Neural cell (in vitro differentiated cells): ENCODE data around the gene FAM89A. TPM values are rescaled to one million over a fixed set of nuclear protein-coding genes. Genes with fewer than 3 reads are reported as not detected.

Experiments used
- H2AFZ ChIP-seq: fragments of 200-600, 300-800 bp; sonication (generic), shearing (Covaris generic); 2 replicates; pipeline ENCODE4 v1.6.0; 2014; ENCODE audit warnings: low read depth, mild to moderate bottlenecking, antibody characterized with exemption, low read length, moderate library complexity
- H3F3A ChIP-seq: fragments of 200-600 bp; shearing (Covaris generic); 2 replicates; pipeline ENCODE4 v1.6.1; 2016; ENCODE audit warnings: mild to moderate bottlenecking, moderate library complexity, mixed read lengths, antibody characterized with exemption, low read length; ENCODE audit not compliant: insufficient read depth, poor library complexity, severe bottlenecking
- H3K27ac ChIP-seq: fragments of 200-600, 300-800 bp; sonication (generic), shearing (Covaris generic); 2 replicates; pipeline ENCODE4 v1.5.1; 2014; ENCODE audit warnings: mild to moderate bottlenecking, low read length, moderate library complexity
- H3K27me3 ChIP-seq: fragments of 300-800, 200-600 bp; sonication (generic), shearing (Covaris generic); 2 replicates; pipeline ENCODE4 v1.6.0; 2014; ENCODE audit warnings: mild to moderate bottlenecking, low read depth, low read length, moderate library complexity; ENCODE audit not compliant: insufficient read depth
- H3K36me3 ChIP-seq: fragments of 300-800, 200-600 bp; sonication (generic), shearing (Covaris generic); 2 replicates; pipeline ENCODE4 v1.5.1; 2014; ENCODE audit warnings: mild to moderate bottlenecking, antibody characterized with exemption, low read length, moderate library complexity; ENCODE audit not compliant: insufficient read depth
- H3K4me2 ChIP-seq: fragments of 300-800, 200-600 bp; sonication (generic), shearing (Covaris generic); 2 replicates; pipeline ENCODE4 v1.6.0; 2014; ENCODE audit warnings: mild to moderate bottlenecking, low read length
- H3K4me3 ChIP-seq: fragments of 300-800, 200-600 bp; sonication (generic), shearing (Covaris generic); 2 replicates; pipeline ENCODE4 v1.5.1; 2014; ENCODE audit warnings: mild to moderate bottlenecking, low read length, moderate library complexity
- H3K79me2 ChIP-seq: fragments of 200-600 bp; shearing (Covaris generic); replicated peaks from 2 replicates; pipeline ENCODE4 v1.6.0; 2014; ENCODE audit warnings: mild to moderate bottlenecking, low read length, moderate library complexity; ENCODE audit not compliant: insufficient read depth
- H3K9ac ChIP-seq: fragments of 300-800, 200-600 bp; sonication (generic), shearing (Covaris generic); 2 replicates; pipeline ENCODE4 v1.6.1; 2016; ENCODE audit warnings: mild to moderate bottlenecking, low read length, mixed read lengths
- H3K9me2 ChIP-seq: fragments of 200-600 bp; shearing (Covaris generic); 2 replicates; pipeline ENCODE4 v1.6.1; 2016; ENCODE audit warnings: mild to moderate bottlenecking, low read length, mixed read lengths; ENCODE audit not compliant: insufficient read depth
- H3K9me3 ChIP-seq: fragments of 200-600, 300-800 bp; sonication (generic), shearing (Covaris generic); 2 replicates; pipeline ENCODE4 v1.6.1; 2016; ENCODE audit warnings: mild to moderate bottlenecking, mixed run types, low read length, moderate library complexity, mixed read lengths
- H4K20me1 ChIP-seq: fragments of 200-600 bp; shearing (Covaris generic); 2 replicates; pipeline ENCODE4 v1.6.1; 2016; ENCODE audit warnings: mild to moderate bottlenecking, mixed run types; ENCODE audit not compliant: insufficient read depth
- CTCF ChIP-seq: fragments of 450-650 bp; IDR thresholded peaks from 2 replicates; pipeline ENCODE4 v1.5.1; 2014; ENCODE audit warnings: antibody characterized with exemption, mild to moderate bottlenecking, moderate library complexity; ENCODE audit not compliant: poor library complexity, severe bottlenecking
- EP300 ChIP-seq: fragments of 450-650 bp; conservative IDR thresholded peaks from 2 replicates; pipeline ENCODE4 v1.6.1; 2014; ENCODE audit warnings: antibody characterized with exemption, mild to moderate bottlenecking, moderate library complexity; ENCODE audit not compliant: poor library complexity, severe bottlenecking
- EZH2 ChIP-seq: fragments of 200-600, 300-800 bp; shearing (Covaris generic), sonication (generic); IDR thresholded peaks from 2 replicates; pipeline ENCODE4 v1.6.1; 2014; ENCODE audit warnings: antibody characterized with exemption, low read length, borderline replicate concordance, mild to moderate bottlenecking; ENCODE audit not compliant: insufficient read depth, poor library complexity, severe bottlenecking
- MXI1 ChIP-seq: fragments of 450-650 bp; conservative IDR thresholded peaks from 2 replicates; pipeline ENCODE4 v1.6.1; 2014; ENCODE audit warnings: antibody characterized with exemption, mild to moderate bottlenecking; ENCODE audit not compliant: poor library complexity, severe bottlenecking
- POLR2AphosphoS5 ChIP-seq: IDR thresholded peaks from 2 replicates; pipeline ENCODE4 v1.6.1; 2012
- RAD21 ChIP-seq: fragments of 450-650 bp; conservative IDR thresholded peaks from 2 replicates; pipeline ENCODE4 v1.6.1; 2014; ENCODE audit warnings: antibody characterized with exemption, mild to moderate bottlenecking, moderate library complexity
- REST ChIP-seq: IDR thresholded peaks from 2 replicates; pipeline ENCODE4 v1.6.1; 2012; ENCODE audit warnings: borderline replicate concordance
- SMC3 ChIP-seq: fragments of 450-650 bp; conservative IDR thresholded peaks from 2 replicates; pipeline ENCODE4 v1.6.1; 2014; ENCODE audit warnings: antibody characterized with exemption, mild to moderate bottlenecking, moderate library complexity; ENCODE audit not compliant: poor library complexity
- TAF1 ChIP-seq: IDR thresholded peaks from 2 replicates; pipeline ENCODE4 v1.6.1; 2012; ENCODE audit warnings: low read depth
- polyA plus RNA-seq: library from polyadenylated mRNA; depleted of rRNA; stranded (reverse); fragments of >200 nt; gene quantifications from 2 replicates; pipeline ENCODE4 v1.2.3, GENCODE V29; 2014

Gene FAM89A
- polyA plus RNA-seq, 1 donor from 2014 or later = 0.20 TPM

GRCh38 chr1:231062500-231063270 is 22.6 kb upstream of the FAM89A start:
- H3F3A ChIP-seq = no peaks in the 10 kb centered on the region
- no peaks in the 10 kb centered on the region for H3K79me2 ChIP-seq
- H3K27ac ChIP-seq = no peak overlapping the region
- no peaks in the 10 kb centered on the region for H3K36me3 ChIP-seq
- no peaks in the 10 kb centered on the region for H3K9me3 ChIP-seq
- no peak overlapping the region for H3K9ac ChIP-seq
- H3K4me2 ChIP-seq = no peak overlapping the region
- TF ChIP-seq EZH2 = no peak
- no peak for TF ChIP-seq TAF1
- no peak for TF ChIP-seq CTCF
- TF ChIP-seq POLR2AphosphoS5 = no peak
- TF ChIP-seq MXI1 = no peak
- no peak for TF ChIP-seq SMC3
- TF ChIP-seq EP300 = no peak
- TF ChIP-seq REST = no peak
- no peak for TF ChIP-seq RAD21
- no peak overlapping the region for H2AFZ ChIP-seq
- H3K9me2 ChIP-seq = no peaks in the 10 kb centered on the region
- no peaks in the 10 kb centered on the region for H4K20me1 ChIP-seq
- H3K4me3 ChIP-seq = no peak overlapping the region
- no peaks in the 10 kb centered on the region for H3K27me3 ChIP-seq

- Histone ChIP-seq H3K79me2 (no peaks in the 10 kb centered on the region), H3K27me3 (no peaks in the 10 kb centered on the region), H4K20me1 (no peaks in the 10 kb centered on the region), H3F3A (no peaks in the 10 kb centered on the region), H3K4me3 (no peak overlapping the region), H3K27ac (no peak overlapping the region), H3K9me3 (no peaks in the 10 kb centered on the region), H3K9ac (no peak overlapping the region), H3K9me2 (no peaks in the 10 kb centered on the region), H3K4me2 (no peak overlapping the region), H3K36me3 (no peaks in the 10 kb centered on the region), H2AFZ (no peak overlapping the region)
- TF ChIP-seq REST = no peak
- no peak for TF ChIP-seq RAD21
- TF ChIP-seq SMC3 = no peak
- TF ChIP-seq POLR2AphosphoS5 = no peak
- no peak for TF ChIP-seq EP300
- no peak for TF ChIP-seq TAF1
- no peak for TF ChIP-seq MXI1
- TF ChIP-seq EZH2 = no peak
- no peak for TF ChIP-seq CTCF
These were observed 19.6 kb upstream of the FAM89A start for GRCh38 chr1:231059566-231060193.
